Measurements from ENCODE around the gene MEAF6. TPM values are rescaled to one million over a fixed set of nuclear protein-coding genes. Genes with fewer than 3 reads are reported as not detected.

Gene MEAF6
- total and polyA plus RNA-seq, 2 of the 8 experiments (the other 6 are each of a cell fraction or from before 2014, with no cell fraction given) = 23.0 to 38.8 TPM

DNA sequence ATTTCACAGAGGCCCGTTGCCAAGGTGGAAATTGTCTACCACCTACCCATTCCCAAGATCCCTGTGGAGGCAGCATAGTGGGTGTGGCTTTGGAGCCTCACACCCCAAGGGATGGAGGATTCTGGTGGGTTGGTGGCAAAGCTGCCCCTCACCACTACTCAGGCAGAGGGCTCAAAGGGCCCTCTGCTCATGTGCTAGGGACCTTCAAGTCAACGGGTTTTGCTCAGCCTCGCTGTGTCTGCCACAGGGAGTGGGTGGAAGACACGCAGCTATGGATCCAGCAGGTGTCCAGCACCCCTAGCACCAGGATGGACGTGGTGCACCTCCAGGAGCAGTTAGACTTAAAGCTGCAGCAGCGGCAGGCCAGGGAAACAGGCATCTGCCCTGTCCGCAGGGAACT lies 44.5 kb upstream of the MEAF6 start:
- H2BK5ac ChIP-seq (ENCODE audit: low read depth, low read length) = no peak overlapping the region
- H4K5ac ChIP-seq (ENCODE audit: insufficient read length, low read depth, low read length) = no peak overlapping the region
- H3K36me3 ChIP-seq (ENCODE audit: control insufficient read depth in 2 of 4, insufficient read depth in 4 of 4, low read length in 3 of 4) = 0 out of 8 replicates have a peak, but pooled peaks cover 0 to 6% (median 0%) of the 10 kb centered on the region in 4 experiments
- no peaks in the 10 kb centered on the region; the same call in 1 of the 2 replicates for H3K79me1 ChIP-seq (ENCODE audit: low read depth, low read length)
- H3K4me3 ChIP-seq (ENCODE audit: extremely low read depth in 1 of 4, insufficient read depth in 2 of 4, low read depth in 3 of 4, low read length in 4 of 4) = no peak overlapping the region
- no peak overlapping the region for H3K27ac ChIP-seq (ENCODE audit: low read depth, low read length)
- peak overlapping the region; percentile 82; the same call in 1 of the 2 replicates for H2AK5ac ChIP-seq (ENCODE audit: low read depth, low read length)
- no peak overlapping the region for H3K18ac ChIP-seq (ENCODE audit: extremely low read depth, low read length)
- POLR2A ChIA-PET (ENCODE audit: partially characterized antibody) = interaction anchor here (0.7 kb wide), 1 partner anchor 70 kb away, joined by 3 read pairs; no protein-coding TSS in a partner anchor
- FAIRE-seq (no peak), DNase-seq (ENCODE audit: low read depth in 1 of 2, low spot score in 2 of 2) (no peak)
- peaks cover 0 to 6% (median 4%) of the 10 kb centered on the region in 4 experiments; a peak in 6 of 7 replicates for H3K4me1 ChIP-seq (replicated peaks in 1 of 4; ENCODE audit: control insufficient read depth in 3 of 4, insufficient read depth in 4 of 4, low read length in 3 of 4)
- 0 out of 2 replicates have a peak overlapping the region, but pooled peaks have one; percentile 72 for H4K8ac ChIP-seq (ENCODE audit: extremely low read depth, insufficient read depth, low read length)
- no peak overlapping the region for H2BK12ac ChIP-seq (ENCODE audit: low read depth, low read length)
- 0 out of 4 replicates have a peak, but pooled peaks cover 0 to 2% of the 10 kb centered on the region in 2 experiments for H3K9me3 ChIP-seq (ENCODE audit: insufficient read depth in 2 of 2, low read depth in 1 of 2, low read length in 1 of 2)
- 86% methylated on average over 7 of the region's 7 CpGs; no CpG with 5 or more reads in 1 of the 2 experiments for WGBS, 2 experiments (ENCODE audit: extremely low coverage in 1 of 2, insufficient coverage in 1 of 2, insufficient read length in 1 of 2, insufficient replicate concordance in 2 of 2, low coverage in 1 of 2, low lambda C conversion rate in 2 of 2, missing lambda C conversion rate in 1 of 2)
- no peak overlapping the region for H3K4ac ChIP-seq (replicated peaks; ENCODE audit: insufficient read length, low read depth, low read length)
- no peaks in the 10 kb centered on the region for H3K79me2 ChIP-seq (ENCODE audit: control insufficient read depth in 1 of 2, insufficient read depth in 2 of 2, low read length in 2 of 2)
- H2BK15ac ChIP-seq (ENCODE audit: low read length) = no peak overlapping the region
- no peaks in the 10 kb centered on the region for H3K23me2 ChIP-seq (ENCODE audit: low read depth, low read length)
- no peak overlapping the region for H3K23ac ChIP-seq (ENCODE audit: insufficient read length)
- no peak overlapping the region for H2AFZ ChIP-seq (ENCODE audit: low read length)
- H3K14ac ChIP-seq (ENCODE audit: insufficient read length) = no peak overlapping the region
- H2BK20ac ChIP-seq (ENCODE audit: low read length) = no peak overlapping the region
- no peak overlapping the region for H3K56ac ChIP-seq (replicated peaks; ENCODE audit: insufficient read length, low read depth, low read length)
- H2BK120ac ChIP-seq (replicated peaks; ENCODE audit: low read depth, low read length) = no peak overlapping the region
- H4K91ac ChIP-seq (replicated peaks; ENCODE audit: insufficient read length, low read length) = no peak overlapping the region
- TF ChIP-seq CTCF (IDR thresholded peaks at IDR 0.05; ENCODE audit: control extremely low read depth in 1 of 3, insufficient read depth in 1 of 3, low read depth in 1 of 3, low read length in 3 of 3) (no peak), POLR2AphosphoS5 (IDR thresholded peaks at IDR 0.05; ENCODE audit: low read depth, low read length) (no peak), CREB1 (IDR thresholded peaks at IDR 0.05) (no peak), CHD2 (IDR thresholded peaks at IDR 0.05; ENCODE audit: low read length) (no peak), NRF1 (IDR thresholded peaks at IDR 0.05; ENCODE audit: low read depth, low read length) (no peak), EP300 (IDR thresholded peaks at IDR 0.05; ENCODE audit: borderline replicate concordance in 1 of 2, low read depth in 2 of 2, low read length in 2 of 2) (no peak), EZH2 (IDR thresholded peaks at IDR 0.05; ENCODE audit: low read depth, low read length, severe bottlenecking) (no peak), RNF2 (IDR thresholded peaks at IDR 0.05; ENCODE audit: borderline replicate concordance, low read depth, low read length, missing control alignments, poor library complexity, severe bottlenecking) (no peak), HDAC6 (IDR thresholded peaks at IDR 0.05; ENCODE audit: low read depth, low read length) (no peak)
- no peak overlapping the region for H3K4me2 ChIP-seq (ENCODE audit: insufficient read depth in 1 of 2, low read depth in 2 of 2, low read length in 2 of 2)
- H3K27me3 ChIP-seq (replicated peaks in 1 of 4; ENCODE audit: control insufficient read depth in 3 of 4, extremely low read depth in 1 of 4, insufficient read depth in 3 of 4, low read length in 3 of 4) = no peaks in the 10 kb centered on the region
- no peak overlapping the region for H3K9ac ChIP-seq (replicated peaks in 1 of 4; ENCODE audit: extremely low read depth in 1 of 4, low read depth in 3 of 4, low read length in 3 of 4)
- H4K20me1 ChIP-seq (replicated peaks in 1 of 2; ENCODE audit: control insufficient read depth in 1 of 2, insufficient read depth in 2 of 2, low read length in 2 of 2) = no peaks in the 10 kb centered on the region
- CTCF ChIA-PET (ENCODE audit: partially characterized antibody) = no interaction called here
